Chondrocyte (in vitro differentiated cells): ENCODE measurements around the gene TRAF3. TPM values are rescaled to one million over a fixed set of nuclear protein-coding genes. Genes with fewer than 3 reads are reported as not detected.

Experiments
- DNase-seq: peaks from one replicate; pipeline ENCODE4 v3.0.0; 2021; ENCODE audit warnings: mixed read lengths, low spot score
- H3K27ac Mint-ChIP-seq: one replicate; pipeline ENCODE4 v1.8.0; 2021; ENCODE audit warnings: mild to moderate bottlenecking, moderate library complexity, mixed read lengths; ENCODE audit not compliant: unreplicated experiment
- H3K27me3 Mint-ChIP-seq: 2 replicates; pipeline ENCODE4 v1.8.0; 2021; ENCODE audit warnings: low read depth, mixed read lengths
- H3K36me3 Mint-ChIP-seq: 2 replicates; pipeline ENCODE4 v1.8.0; 2021; ENCODE audit warnings: low read depth, mixed read lengths
- H3K4me1 Mint-ChIP-seq: 2 replicates; pipeline ENCODE4 v1.8.0; 2021; ENCODE audit warnings: low read depth, mild to moderate bottlenecking, mixed read lengths
- H3K4me3 Mint-ChIP-seq: one replicate; pipeline ENCODE4 v1.8.0; 2021; ENCODE audit warnings: mild to moderate bottlenecking, moderate library complexity, mixed read lengths; ENCODE audit not compliant: unreplicated experiment
- H3K9me3 Mint-ChIP-seq: 2 replicates; pipeline ENCODE4 v1.8.0; 2021; ENCODE audit warnings: low read depth, mixed read lengths
- total RNA-seq: library from RNA; stranded (reverse); gene quantifications from 3 replicates; pipeline ENCODE4 v1.2.1, GENCODE V29; 2021
- TF ChIP-seq, protein P1 (sequence below): fragments of 200-600 bp; sonication (generic); IDR thresholded peaks from 2 replicates; pipeline ENCODE4 v1.5.0; 2021; ENCODE audit warnings: antibody characterized with exemption, mild to moderate bottlenecking, moderate library complexity

TRAF3 gene
- total RNA-seq, 1 donor from 2014 or later: 20.1 TPM

DNA sequence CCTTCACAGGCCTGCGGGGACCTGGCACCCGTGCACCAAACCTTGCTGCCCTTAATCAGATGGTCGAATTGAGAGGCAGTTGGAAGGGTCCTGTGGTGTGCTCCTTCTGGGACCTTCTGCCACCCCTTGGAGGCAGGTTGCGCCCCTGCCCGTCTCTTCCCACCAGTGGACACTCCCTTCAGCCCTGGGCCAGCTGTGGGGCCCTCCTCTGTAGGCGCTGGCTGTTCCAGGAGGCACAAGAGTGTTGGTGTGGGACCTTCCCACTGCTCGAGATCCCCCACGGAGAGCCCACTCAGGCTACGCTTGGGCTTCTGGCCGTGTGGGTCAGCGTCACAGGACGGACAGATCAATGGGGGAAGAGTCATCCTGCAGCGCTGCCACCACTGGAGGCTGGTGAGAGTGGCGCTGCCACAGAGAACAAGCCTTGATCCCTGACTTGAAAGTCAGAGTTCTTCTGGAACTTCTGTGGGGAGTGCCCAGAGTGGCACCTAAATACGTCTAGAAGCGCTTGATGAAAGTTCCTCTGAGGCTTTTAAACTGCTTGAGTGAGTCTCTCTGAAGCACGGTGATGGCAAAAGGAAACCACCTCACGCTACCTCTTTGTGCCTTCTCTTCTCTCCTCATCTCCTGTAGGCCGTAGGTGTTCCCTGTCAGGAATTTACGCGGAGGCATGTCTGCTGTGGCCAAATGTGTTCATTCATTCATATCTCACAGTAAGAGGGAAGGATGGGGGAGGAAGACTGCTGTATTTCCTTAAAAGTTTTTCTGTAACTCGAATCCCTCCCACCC, 48.3 kb downstream of the TRAF3 start:
- Mint-ChIP-seq H3K9me3 (no peaks in the 10 kb centered on the region), H3K36me3 (no peaks in the 10 kb centered on the region), H3K4me1 (peaks cover 24% of the 10 kb centered on the region), H3K27me3 (no peaks in the 10 kb centered on the region), H3K27ac (no peak overlapping the region), H3K4me3 (no peak overlapping the region)
- TF ChIP-seq, protein P1, sequence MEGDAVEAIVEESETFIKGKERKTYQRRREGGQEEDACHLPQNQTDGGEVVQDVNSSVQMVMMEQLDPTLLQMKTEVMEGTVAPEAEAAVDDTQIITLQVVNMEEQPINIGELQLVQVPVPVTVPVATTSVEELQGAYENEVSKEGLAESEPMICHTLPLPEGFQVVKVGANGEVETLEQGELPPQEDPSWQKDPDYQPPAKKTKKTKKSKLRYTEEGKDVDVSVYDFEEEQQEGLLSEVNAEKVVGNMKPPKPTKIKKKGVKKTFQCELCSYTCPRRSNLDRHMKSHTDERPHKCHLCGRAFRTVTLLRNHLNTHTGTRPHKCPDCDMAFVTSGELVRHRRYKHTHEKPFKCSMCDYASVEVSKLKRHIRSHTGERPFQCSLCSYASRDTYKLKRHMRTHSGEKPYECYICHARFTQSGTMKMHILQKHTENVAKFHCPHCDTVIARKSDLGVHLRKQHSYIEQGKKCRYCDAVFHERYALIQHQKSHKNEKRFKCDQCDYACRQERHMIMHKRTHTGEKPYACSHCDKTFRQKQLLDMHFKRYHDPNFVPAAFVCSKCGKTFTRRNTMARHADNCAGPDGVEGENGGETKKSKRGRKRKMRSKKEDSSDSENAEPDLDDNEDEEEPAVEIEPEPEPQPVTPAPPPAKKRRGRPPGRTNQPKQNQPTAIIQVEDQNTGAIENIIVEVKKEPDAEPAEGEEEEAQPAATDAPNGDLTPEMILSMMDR: no peak
- no peak for DNase-seq

DNA sequence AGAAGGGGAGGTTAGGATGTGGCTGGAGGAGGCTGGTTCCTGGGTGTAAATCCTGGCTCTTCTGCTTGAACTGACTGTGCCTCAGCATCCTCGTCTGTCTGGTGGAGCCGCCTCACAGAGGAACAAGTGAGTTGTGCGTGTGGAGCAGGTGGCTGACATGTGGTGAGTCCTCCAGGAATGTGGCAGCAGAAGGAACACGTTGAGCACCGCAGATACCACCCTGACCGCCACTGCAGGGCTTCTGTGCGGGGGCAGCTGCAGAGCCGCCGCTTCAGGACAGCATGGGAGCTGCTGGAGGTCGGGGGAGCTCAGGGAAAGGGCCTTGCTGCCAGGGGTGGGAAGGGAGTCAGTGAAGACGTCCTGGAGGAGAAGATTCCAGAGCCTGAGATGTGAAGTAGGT, 48.9 kb downstream of the TRAF3 start:
- Mint-ChIP-seq H3K27ac (no peak overlapping the region), H3K27me3 (no peaks in the 10 kb centered on the region), H3K36me3 (no peaks in the 10 kb centered on the region), H3K4me3 (no peak overlapping the region), H3K9me3 (no peaks in the 10 kb centered on the region), H3K4me1 (peaks cover 24% of the 10 kb centered on the region)
- TF ChIP-seq, protein P1: no peak
- no peak for DNase-seq

DNA sequence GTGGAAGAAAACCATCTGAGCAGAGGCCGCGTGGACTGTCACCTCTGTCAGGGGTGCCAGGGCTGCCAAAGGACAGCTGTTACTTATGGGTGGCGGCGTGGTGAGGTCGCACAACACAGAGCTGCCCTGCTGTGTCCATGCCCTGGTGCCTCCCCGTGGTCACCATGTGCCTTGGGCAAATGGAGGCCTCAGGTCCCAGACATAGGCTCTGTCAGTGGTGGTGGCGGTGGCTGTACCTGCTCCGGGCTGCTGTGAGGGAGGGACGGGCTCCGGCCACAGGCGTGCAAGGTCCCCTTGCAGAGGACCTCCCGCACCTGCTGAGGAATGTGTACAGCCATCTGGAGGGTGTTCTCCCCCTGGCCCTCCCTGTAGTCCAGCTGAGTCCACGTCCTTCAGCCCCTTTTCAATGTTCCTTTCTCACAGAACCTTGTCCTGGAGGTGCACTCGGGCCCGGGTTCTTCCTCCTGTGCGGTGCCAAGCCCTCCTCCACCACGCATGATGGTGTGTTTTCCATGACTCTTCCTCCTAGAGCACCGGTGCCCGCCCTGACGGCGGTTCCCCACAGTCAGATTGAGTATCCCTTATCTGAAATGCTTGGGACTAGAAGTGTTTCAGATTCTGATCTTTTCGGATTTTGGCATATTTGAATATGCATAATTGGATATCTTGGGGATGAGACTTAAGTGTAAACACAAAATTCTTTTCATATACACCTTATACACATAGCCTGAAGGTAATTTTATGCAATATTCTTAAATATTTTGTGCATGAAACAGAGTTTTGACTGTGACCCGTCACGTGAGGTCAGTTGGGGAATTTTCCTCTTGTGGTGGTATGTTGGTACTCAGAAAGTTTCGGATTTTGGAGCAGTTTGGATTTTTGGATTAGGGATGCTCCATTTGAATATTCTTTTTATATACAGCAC, 49.8 kb downstream of the TRAF3 start:
- Mint-ChIP-seq H3K9me3 (no peaks in the 10 kb centered on the region), H3K4me3 (no peak overlapping the region), H3K27ac (no peak overlapping the region), H3K36me3 (no peaks in the 10 kb centered on the region), H3K27me3 (no peaks in the 10 kb centered on the region), H3K4me1 (peaks cover 24% of the 10 kb centered on the region)
- DNase-seq: no peak
- TF ChIP-seq, protein P1: no peak

DNA sequence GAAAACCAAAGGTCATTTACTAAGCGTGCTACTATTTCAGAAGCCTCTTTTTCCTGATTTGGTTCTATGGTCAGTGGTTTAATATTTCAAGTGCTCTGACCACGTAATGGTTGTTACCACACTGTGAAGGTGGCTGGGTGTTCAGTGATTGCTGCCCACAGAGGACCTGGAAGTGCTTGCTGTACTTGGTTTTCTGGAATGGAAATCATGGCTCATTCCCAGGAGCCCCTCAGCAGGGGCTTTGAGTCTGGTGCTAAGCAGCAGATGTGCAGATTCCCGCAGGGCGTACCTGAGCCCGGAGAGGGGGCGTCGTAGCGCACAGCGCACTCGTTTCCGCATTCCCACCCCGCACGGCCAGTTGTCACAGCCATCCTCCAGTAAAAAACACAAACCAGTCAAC, 50.5 kb downstream of the TRAF3 start:
- H3K4me3 Mint-ChIP-seq: no peak overlapping the region

DNA sequence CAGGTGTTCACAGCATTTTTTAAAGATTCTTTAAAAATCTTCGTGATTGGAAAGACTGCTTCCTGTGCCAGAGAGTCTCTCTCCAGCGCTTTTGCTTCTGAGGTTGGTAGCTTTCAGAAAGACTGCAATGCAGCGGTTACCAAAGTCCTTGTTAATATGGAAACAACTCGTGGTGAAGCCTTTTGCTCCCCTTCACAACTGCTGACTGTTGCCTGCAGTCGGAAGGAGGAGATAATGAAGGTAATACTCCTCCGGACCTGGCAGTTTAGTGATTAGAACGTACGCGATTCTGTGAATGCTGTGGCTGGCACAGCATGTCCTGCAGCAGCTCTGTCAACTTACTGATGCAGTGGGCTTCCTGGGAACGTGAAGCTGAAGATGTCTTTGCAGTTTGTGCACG, 50.9 kb downstream of the TRAF3 start:
- no peak overlapping the region for H3K27ac Mint-ChIP-seq

More for the DNA sequence above, 50.5 kb downstream of the TRAF3 start:
- Mint-ChIP-seq H3K36me3 (no peaks in the 10 kb centered on the region), H3K4me1 (peaks cover 24% of the 10 kb centered on the region), H3K27ac (no peak overlapping the region), H3K9me3 (no peaks in the 10 kb centered on the region), H3K27me3 (no peaks in the 10 kb centered on the region)
- TF ChIP-seq, protein P1: no peak
- DNase-seq: no peak

More for the DNA sequence above, 50.9 kb downstream of the TRAF3 start:
- TF ChIP-seq, protein P1: no peak
- Mint-ChIP-seq H3K4me3 (no peak overlapping the region), H3K36me3 (no peaks in the 10 kb centered on the region), H3K4me1 (peaks cover 24% of the 10 kb centered on the region), H3K27me3 (no peaks in the 10 kb centered on the region), H3K9me3 (no peaks in the 10 kb centered on the region)
- DNase-seq: no peak
